Stimulated activated naive CD4-positive, alpha-beta T cell treated with Interleukin-2 at 50 U/mL for 16 hours (primary cell): ENCODE measurements around the gene KLF6.

ENCODE experiments used
- DNase-seq: peaks from one replicate; lab custom pipeline; 2025; lab: John Stamatoyannopoulos, UW

Gene KLF6

GRCh38 chr10:3784510-3785250 is at the start of gene KLF6:
KLF6 (minus strand) TSS chr10:3785209; CDS start chr10:3785014, 195 bp downstream.
- peak; percentile 54 for DNase-seq

GRCh38 chr10:3834404-3834803 is 49.4 kb upstream of the KLF6 start:
- DNase-seq = no peak

GRCh38 chr10:3833046-3833445 is 48.0 kb upstream of the KLF6 start:
- DNase-seq = no peak

GRCh38 chr10:3832022-3832786 is 47.2 kb upstream of the KLF6 start:
- no peak for DNase-seq

DNA sequence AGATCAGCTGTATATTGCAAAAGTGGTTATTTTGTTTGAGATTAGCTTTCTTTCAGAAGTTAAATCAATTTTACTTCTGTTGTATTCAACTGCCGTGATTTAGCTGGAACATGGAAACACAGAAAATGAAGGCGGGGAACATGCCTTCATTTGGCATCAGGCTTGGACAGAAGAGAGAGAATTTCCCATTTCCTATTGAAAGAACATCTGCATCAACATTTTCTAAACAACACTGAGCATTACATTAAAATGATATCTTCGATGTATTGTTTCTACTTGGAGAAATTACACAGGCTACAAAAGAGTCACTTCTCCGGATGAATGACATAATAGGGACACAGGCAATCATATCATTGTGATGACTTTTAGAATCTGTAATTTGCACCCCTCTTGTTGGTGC is 46.6 kb upstream of the KLF6 start:
- no peak for DNase-seq

GRCh38 chr10:3830946-3831345 is 45.9 kb upstream of the KLF6 start:
- DNase-seq = no peak

- no peak for DNase-seq
Observed at GRCh38 chr10:3829156-3830050, 44.4 kb upstream of the KLF6 start.

DNA sequence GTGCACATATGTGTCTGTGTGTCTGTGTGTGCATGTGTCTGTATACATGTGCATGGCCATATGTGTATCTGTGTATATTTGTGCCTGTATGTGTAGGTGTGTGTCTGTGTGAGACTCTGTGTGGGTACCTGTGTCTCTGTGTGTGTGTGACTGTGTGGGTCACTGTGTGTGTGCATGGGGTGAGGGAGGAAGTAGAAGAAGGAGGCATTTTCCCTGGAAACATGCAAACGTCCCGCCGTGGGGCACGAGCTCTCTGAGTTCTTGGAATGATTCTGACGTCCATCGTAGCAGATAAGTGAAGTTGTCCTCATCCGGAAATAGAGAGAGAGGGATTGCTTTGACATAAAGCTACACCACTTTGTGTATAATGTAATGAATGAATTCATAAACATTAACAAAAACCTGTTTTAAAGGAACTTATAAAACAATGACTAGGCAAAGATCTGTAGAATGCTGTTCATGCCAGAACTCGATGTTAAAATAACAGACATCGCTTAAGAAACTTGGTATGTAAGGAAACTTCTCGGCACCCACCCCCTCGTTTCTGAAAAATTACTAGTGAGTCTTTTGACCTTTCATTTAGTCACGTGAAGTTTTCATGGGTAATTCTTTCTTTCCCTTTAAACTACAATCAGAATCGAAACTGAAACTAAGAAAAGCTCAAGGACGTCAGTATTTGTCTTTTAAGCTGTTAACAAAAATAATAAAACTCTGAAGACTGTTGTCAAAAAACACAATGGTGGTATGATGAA is 43.6 kb upstream of the KLF6 start:
- peak; percentile 57 for DNase-seq

DNA sequence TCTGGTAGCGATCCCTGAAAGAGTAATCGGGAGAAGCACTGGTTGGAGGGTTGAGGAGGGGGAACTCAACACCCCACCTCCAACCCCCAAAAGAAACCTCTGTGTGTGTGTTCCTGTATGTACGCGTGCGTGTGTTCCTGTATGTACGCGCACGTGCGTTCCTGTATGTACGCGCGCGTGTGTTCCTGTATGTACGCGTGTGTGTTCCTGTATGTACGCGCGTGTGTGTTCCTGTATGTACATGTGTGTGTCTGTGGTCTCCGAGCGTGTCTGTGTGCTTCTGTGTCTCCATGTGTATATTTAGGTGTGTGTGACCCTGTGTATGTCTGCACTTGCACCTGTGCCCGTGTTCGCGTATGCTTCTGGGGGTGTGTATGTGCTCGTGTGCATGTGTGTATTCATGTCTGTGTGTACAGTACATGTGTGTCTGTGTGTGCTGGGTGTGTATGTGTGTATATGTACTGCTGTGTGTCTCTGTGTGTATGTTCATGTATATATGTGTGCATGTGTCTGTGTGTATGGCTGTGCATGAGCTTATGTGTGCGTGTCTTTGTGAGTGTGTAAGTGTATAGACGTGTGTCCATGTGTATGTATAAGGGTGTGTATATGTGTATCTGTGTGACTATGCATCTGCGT is 42.9 kb upstream of the KLF6 start:
- DNase-seq = no peak

DNA sequence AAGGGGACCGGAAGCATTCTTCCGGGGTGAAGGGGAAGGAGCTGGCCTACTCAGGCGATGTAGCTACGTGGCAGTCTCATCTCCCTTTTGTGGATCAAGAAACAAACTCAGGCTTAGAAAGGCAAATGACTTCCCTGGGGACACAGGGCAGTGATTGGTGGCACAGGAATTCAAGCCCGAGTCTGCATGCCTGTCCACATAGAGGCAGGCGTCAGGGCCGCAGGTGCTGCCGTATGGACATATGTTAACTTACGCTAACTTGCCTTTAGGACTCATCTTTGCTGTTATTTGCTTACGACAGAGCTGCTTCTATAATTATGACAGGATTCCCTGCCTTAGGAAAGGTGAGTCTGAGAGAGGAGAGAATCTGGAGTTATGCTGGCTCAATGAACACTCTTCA is 42.3 kb upstream of the KLF6 start:
- DNase-seq = no peak

DNA sequence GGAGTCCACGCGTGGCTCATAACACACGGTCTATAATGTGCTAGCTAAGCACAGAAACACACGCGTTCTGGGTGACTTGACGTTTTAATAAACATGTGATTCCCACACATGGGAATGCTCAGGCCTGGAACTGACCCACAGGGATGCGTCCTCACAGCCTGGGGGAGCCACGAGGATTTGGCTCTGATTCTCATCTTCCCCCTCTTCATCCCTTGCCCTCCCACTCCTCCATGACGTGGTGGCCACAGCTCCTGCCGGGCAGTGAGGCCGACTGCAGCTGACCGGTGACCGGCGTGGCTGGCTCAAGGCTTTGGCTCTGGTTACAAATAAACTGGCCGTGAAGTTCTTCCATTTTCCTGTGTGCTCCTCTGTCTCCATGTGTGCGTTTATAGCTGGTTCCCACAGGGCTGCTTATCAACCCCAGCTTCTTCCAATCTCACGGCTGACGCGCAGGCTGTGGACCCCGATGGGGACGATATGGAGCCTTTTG is 40.9 kb upstream of the KLF6 start:
- DNase-seq = no peak

DNA sequence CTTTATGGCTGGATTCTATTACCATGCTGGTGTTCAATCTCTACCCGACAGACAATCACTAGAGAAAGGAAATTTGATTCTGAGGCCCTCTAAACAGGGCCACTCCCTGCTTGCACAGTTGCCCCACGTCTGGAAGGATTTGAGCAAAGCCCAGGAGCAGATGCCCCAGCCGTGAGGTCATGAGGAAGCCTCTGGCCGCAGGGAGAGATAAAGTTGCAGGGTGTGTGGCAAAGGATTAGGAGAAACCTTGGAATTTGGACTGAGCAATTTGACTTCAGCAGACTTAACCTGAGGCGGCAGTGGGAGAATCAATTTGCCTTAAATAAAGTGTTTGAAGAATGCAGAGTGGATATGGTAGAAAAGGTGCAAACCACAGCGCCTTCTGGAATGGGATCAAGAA is 40.2 kb upstream of the KLF6 start:
- DNase-seq = no peak

- no peak for DNase-seq
Observed at GRCh38 chr10:3822541-3823330, 37.7 kb upstream of the KLF6 start.

DNA sequence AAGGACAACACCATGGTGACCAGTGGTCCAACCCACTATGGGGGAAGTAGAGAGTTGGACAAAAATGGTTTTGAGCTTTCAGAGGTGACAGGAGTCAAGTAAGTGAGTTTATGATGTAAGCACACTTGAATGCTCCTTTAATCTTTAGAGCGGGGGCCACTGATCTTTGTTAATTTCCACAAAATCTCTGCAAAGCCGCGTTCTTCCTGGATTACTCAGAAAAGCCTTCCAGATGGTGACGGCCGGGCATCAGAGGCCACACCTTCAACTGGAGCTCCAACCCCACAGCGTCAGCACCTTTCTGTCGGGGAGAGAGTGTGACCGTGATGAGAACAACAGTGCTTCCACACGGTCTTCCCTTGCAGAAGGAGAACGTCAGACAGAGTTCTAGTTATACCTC is 35.2 kb upstream of the KLF6 start:
- no peak for DNase-seq

DNA sequence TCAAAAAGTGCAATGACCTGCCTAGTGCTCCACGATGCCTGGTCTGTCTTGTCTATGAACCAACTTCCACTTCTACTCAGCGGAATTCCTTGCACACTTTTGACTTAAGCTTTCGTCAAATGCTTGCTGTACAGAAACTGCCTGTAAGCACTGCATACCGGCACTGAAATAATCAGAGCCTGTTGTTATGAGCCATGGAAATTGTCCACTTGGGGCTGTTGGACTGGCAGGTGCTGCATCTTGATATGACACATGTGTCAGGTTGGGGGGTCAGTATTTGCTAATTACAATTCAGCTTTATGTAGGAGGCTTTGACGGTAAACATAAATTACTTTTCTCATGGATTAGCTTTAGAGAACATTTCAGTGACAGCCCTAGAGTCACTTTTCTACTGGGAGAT is 32.0 kb upstream of the KLF6 start:
- DNase-seq = no peak

DNA sequence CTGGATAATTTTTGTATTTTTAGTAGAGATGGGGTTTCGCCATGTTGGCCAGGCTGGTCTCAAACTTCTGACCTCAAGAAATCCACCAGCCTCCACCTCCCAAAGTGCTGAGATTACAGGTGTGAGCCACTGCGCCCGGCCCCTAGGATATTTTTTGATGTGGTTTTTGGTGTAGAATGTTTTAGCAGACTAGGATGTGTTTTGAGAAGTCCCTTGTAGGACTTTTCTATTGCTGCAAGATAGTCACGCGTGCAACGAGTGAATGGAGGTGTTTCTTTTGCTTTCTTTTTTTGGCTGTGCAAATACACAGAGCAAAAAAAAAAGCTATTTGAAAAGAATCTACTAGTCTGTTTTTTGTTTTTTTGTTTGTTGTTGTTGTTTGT is 29.8 kb upstream of the KLF6 start:
- DNase-seq = no peak

DNA sequence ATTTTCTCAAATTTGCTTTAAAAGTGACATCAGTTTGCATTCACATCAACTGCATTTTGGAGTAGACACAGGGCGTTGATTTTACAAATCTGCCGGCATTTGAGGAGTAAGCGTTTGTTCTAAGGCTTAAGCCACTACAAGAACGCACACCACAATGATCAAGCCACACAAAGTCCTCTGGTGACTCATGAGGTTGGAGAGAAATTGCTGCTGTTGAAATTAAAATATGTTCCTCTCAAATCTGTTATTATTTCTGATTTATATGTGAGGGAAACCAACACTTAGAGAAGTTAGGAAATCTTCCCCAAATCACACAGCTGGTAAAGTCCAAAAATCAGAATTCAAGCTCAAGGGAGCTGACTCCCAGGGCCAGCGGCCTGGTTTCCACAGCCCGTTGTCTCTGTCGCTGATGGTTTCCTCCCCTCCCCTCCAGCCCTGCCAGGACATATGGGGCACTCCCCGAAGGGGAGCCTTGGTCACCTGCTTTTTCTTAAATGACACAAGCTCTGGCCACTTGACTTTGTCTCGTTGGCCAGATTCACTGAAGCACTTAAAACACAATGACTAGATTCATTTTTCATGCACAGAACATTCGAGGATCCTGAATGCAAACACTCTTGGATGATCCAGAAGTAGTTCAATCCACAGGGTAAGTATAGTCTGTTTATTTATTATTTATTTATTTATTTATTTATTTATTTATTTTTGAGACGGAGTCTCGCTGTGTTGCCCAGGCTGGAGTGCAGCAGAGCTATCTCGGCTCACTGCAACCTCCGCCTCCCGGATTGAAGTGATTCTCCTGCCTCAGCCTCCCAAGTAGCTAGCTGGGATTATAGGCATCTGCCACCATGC is 29.2 kb upstream of the KLF6 start:
- no peak for DNase-seq

DNA sequence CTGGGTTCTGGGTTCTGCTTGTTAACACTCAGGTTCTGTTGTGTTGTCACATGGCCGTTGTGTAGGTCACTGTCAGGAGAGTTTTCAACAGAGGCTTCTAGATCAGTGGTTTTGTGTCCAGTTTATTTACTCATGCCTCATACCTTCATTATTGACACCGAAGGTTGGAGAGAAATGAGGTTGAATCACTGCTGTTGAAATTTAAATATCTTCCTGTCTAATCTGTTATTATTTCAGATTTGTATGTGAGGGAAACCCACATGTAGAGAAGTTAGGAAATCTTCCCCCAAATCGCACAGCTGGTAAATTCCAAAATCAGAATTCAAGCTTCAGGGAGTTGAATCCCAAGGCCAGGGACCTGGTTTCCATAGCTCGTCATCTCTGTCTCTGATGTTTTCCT is 28.3 kb upstream of the KLF6 start:
- no peak for DNase-seq

DNA sequence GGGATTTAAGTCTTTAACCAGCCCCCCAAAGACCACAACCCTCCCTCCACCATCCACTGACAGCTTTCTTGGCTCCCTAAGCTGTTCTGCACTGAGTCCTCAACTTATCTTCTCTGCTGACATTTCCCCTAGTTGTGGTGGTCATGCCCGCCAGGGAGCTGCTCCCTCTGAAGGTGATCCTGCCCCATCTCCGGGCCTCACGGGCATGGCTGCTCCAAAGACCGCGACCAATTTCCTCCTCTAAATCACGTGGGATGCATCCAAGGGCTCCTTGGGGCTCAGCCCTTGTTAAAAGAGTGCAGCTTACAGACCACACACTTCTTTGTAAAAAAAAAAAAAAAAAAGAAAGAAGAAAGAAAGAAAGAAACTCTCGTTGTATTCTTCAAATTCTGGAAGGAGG is 27.1 kb upstream of the KLF6 start:
- DNase-seq = no peak
